Colon (tissue), 2 donors: ENCODE results near the gene ZFAND3.

Source experiments
- FAIRE-seq: peaks from 2 replicates; lab custom pipeline; 2012; peaks lifted over from hg19 to GRCh38; lab: Jason Lieb, UNC
- donor health status: control.
- donor health status: control.

Gene ZFAND3

GRCh38 chr6:38170666-38171355, 351.3 kb downstream of the ZFAND3 start:
- FAIRE-seq = no peak

- FAIRE-seq = no peak
These were observed 352.6 kb downstream of the ZFAND3 start for GRCh38 chr6:38171997-38172738.

GRCh38 chr6:38172739-38173410, 353.3 kb downstream of the ZFAND3 start:
- no peak for FAIRE-seq

GRCh38 chr6:38173909-38174308, 354.4 kb downstream of the ZFAND3 start:
- FAIRE-seq = no peak

GRCh38 chr6:38174315-38174714, 354.8 kb downstream of the ZFAND3 start:
- no peak for FAIRE-seq

GRCh38 chr6:38174806-38175495, 355.4 kb downstream of the ZFAND3 start:
- FAIRE-seq = no peak

GRCh38 chr6:38175786-38176185, 356.3 kb downstream of the ZFAND3 start:
- no peak for FAIRE-seq

GRCh38 chr6:38176797-38177751, 357.5 kb downstream of the ZFAND3 start:
- FAIRE-seq = no peak

GRCh38 chr6:38177882-38178583, 358.5 kb downstream of the ZFAND3 start:
- FAIRE-seq = no peak

- no peak for FAIRE-seq
These were observed 359.0 kb downstream of the ZFAND3 start for GRCh38 chr6:38178584-38178886.

- no peak for FAIRE-seq
These were observed 359.8 kb downstream of the ZFAND3 start for GRCh38 chr6:38179300-38179699.

GRCh38 chr6:38179794-38180430, 360.4 kb downstream of the ZFAND3 start:
- FAIRE-seq = no peak

- no peak for FAIRE-seq
These were observed 361.1 kb downstream of the ZFAND3 start for GRCh38 chr6:38180586-38180985.

- no peak for FAIRE-seq
These were observed 362.9 kb downstream of the ZFAND3 start for GRCh38 chr6:38182426-38182825.

- FAIRE-seq = no peak
These were observed 364.5 kb downstream of the ZFAND3 start for GRCh38 chr6:38183856-38184584.

- no peak for FAIRE-seq
These were observed 365.1 kb downstream of the ZFAND3 start for GRCh38 chr6:38184585-38185080.

- no peak for FAIRE-seq
These were observed 365.7 kb downstream of the ZFAND3 start for GRCh38 chr6:38185244-38185643.

- FAIRE-seq = no peak
These were observed 366.2 kb downstream of the ZFAND3 start for GRCh38 chr6:38185752-38186151.

- FAIRE-seq = no peak
These were observed 367.8 kb downstream of the ZFAND3 start for GRCh38 chr6:38187325-38187724.
